GM18867 (cell line): ENCODE results near the gene FRMD4A.
"Not testable (repeated sequence)": the region's sequence is repeated elsewhere in the genome, so short reads cannot be mapped to it uniquely, and the experiment has no call there.

Source experiments
- ATAC-seq: cut with Tn5 transposase; IDR thresholded peaks from one replicate; pipeline ENCODE4 v1.9.1; 2021; ENCODE audit warnings: mild to moderate bottlenecking, moderate library complexity; ENCODE audit not compliant: unreplicated experiment

FRMD4A gene

GRCh38 chr10:14158575-14158974, 172.1 kb downstream of the FRMD4A start:
- ATAC-seq, result no peak

DNA sequence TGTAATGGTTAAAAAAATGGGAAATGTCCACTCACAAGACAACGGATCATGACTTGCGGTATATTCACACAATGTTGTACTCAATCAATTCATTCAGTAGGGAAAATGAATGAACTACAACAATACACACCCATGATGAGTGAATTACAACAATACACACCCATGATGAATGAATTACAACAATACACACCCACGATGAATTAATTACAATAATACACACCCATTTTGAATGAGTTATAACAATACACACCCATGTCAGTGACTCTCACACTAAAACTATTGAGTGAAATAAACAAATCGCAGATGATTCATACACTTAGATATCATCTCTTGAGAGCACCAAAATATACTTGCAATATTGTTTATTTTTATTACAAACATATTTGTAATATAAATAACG, 174.6 kb downstream of the FRMD4A start:
- ATAC-seq, result no peak

DNA sequence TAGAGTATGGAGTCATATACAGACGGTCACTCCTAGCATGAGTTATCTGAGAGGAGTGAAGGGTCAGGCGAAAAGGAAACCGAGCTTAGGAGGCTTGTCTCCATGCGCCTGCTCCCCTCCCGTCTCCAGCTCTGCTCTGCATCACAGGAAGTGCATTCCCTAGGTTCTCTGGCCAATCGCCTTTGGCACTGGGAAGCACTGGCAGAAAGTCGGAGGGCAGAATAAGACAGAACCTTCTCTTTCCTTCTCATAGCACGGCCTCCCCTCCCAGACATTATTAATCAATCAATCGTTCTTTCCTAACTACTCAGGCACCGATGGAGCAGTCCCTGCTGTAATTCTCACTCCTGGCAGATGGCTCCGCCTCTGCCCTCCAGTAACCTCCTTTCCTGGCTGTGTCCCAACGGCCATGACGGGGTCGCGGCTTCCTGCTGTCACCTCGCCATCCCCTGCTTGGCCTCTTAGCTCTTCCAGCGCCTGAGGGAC, 177.1 kb downstream of the FRMD4A start:
- ATAC-seq, result no peak

DNA sequence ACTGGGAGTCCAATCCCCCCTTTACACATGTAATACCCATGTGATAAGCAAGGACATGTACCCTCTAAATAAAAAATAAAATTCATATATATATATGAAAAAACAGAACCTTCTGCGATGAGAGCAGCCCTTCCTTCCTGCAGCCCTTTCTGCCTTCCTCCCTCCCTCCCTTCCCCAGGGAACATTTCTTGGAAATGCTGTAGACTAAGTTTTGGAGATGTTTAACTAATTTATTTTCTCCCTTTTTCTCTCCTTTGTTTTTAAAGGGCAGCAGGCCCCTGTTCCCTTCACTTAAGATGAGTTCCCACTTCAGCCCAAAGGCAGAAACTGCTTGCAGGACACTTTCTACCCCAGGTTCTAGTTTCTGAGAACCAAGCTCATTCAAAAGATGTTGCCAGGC, 179.2 kb downstream of the FRMD4A start:
- no peak for ATAC-seq

GRCh38 chr10:14150526-14150925, 180.2 kb downstream of the FRMD4A start:
- no peak for ATAC-seq

DNA sequence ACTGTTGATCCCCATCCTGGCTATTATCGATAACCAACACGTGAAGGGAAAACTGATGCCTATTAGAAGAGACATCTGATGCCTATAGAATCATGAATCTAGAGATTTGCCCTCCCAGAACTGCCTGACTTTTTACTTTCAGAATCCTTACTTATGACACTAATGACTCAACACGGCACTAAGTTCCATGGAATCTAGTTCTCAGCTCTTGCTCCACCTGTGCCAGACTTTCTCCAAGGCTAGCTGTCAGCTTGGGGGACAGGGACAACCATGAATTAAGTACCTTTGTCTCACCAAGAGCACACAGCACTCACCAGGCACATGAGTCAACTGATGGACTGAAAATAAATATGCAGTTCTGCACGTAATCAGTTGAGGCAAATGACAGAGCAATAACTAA, 184.2 kb downstream of the FRMD4A start:
- no peak for ATAC-seq

- no peak for ATAC-seq
Measured at GRCh38 chr10:14146025-14146424, 184.7 kb downstream of the FRMD4A start.

DNA sequence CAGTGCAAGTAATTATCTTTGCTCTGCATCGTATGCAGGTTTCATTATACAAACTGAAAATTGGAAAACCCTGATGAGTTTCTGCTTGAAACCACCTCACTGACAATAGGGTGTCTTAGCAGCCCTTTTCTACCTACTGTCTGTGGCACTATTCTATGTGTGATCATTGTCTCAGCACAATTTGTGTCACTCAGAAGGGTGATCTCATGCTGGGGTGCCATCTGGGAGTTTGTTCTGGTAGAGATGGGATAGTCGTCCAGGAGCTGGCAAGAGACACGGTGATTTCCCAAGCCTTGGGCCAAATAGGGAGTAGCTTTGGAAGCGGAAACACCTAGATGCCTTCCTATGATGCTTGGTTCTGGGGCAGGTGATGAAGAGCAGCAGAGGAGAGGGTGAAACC, 186.3 kb downstream of the FRMD4A start:
- no peak for ATAC-seq

DNA sequence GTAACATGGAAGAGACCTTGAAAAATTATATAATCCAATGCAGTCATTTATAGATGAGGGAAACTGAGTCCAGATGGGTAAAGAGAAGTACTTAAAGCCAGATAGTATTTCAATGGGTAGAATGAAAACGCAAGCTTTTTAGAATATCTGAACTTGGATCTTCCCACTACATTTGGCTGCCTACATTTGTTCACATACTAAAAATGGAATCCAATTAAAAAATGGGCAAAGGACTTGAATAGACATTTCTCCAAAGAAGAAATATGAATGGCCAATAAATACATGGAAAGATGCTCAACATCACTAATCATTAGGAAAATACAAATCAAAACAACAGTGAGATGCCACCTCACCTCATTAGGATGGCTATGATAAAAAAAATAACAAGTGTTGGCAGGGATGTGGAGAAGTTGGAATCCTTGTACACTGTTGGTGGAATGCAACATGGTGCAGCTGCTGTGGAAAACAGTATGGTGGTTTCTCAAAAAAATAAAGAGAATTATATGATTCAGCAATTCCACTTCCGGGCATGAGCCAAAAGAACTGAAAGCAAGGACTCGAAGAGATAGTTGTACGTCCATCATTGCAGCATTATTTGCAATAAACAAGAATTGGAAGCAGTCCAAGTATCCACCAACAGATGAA, 188.0 kb downstream of the FRMD4A start:
- ATAC-seq, result no peak

GRCh38 chr10:14141283-14141682, 189.4 kb downstream of the FRMD4A start:
- ATAC-seq, result no peak

- no peak for ATAC-seq
Measured at GRCh38 chr10:14137391-14137790, 193.3 kb downstream of the FRMD4A start.

DNA sequence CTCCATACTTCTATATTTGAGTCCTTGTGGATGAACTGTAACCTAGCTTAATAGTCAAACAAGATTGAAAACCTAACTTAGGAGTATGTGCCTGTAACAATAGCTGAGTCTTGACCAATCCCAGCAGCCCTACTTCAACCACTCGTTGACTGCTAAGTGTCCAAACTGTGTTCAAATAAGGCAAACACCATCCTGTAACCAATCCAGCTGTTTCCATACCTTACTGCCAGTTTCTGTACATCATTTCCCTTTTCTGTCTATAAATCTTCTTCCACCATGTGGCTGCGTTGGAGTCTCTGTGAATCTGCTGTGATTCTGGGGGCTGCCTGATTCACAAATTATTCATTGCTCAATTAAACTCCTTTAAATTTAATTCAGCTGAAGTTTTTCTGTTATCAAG, 195.5 kb downstream of the FRMD4A start:
- not testable (repeated sequence) for ATAC-seq

DNA sequence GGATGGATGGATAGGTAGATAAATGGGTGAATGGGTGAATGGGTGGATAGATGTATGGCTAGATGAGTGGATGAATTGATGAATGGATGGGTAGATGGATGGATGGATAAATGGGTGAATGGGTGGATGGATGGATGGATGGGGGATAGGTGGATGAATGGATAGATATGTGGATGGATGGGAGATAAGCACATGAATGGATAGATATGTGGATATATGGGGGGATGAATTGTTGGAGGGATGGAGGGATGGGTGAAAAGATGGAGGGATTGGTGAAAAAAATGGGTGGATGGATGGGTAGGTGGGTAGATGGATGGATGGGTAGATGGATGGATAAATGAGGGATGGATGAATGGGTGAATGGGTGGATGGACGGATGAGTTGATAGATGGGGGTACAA, 196.4 kb downstream of the FRMD4A start:
- no peak for ATAC-seq

DNA sequence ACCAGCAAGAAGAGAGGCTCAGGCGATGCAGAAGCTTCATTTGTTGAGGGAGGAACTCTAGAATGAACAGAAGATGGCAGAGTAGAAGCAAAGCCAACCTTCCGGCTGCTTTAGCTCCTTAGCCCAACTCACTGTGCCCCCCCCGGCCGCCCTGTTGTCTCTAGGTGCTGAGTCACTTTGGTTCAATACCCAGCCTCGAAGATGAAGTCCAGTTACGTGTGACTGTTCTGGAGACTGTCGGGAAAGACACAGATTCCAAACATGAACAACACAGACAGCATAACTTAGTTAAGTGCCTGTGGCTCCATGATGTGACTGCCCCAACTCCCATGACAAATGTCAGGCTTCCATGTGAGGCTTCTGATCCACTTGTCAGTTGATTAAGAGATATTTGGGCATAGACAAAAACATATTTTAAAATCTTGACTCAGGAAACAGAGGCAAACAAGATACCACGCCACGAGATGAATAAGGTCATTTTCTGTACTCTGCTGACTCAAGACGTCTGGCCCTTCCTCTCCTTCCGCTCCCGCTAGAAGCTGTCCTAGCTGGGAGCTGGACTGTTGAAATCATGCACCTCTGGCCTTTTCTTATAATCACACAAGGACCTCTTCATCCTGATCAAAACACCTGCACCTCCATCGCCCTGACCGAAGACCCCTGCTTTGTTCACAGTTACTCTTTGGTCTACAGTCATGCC, 199.3 kb downstream of the FRMD4A start:
- ATAC-seq, result no peak

DNA sequence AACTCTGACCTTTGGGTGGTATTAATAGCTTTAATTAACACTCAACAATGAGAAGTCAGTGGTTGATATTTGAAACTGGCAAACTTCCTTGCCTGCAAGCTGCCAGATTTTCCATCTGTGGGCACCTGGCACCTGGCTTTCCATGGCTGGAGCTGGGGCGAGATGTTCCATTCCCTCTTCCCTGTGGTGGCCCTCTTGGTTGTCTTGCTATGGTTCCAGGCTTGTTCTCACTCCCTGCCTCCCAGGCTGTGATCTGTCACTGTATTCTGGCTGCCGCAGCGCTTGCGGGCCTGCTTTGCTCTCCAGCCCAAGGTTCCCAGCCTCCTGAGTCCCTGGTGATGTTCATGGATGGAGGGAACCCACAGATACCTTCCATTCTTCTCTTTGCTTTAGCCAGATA, 201.0 kb downstream of the FRMD4A start:
- ATAC-seq, result no peak

GRCh38 chr10:14128519-14128918, 202.2 kb downstream of the FRMD4A start:
- no peak for ATAC-seq

DNA sequence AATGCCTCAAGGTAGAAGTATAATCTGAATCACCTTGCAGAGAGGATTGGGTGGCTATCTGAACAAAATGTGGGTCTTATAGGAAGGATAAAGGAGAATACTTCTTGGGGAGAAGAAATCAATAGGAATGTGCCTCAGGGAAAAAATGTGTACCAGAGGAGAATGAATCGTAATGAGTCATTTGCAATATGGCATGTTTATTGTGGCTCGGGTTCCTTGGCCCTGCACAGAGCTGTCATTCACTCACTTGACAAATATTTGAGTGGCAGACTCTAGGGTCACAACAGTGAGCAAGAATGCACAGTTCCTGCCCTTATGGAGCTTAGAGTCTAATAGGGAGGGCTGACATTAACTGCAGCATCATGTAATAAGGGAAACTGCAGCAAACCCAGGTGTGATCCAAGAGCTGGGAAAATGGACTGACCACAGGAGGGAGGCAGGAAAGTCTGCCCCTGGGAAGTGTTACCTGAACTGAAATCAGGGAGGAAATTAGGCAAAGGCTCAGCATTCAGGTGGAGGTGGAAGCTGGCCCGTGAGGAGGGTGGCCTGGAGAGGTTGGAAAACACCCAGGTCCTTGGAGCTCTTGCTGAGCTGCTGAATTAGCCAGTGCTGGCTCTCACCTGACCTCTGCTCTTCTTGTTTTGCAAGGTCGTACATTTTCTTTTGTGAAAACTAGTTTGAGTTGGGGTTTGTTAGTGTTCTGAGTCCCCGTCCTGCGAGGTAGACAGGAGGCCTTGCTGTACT, 203.9 kb downstream of the FRMD4A start:
- ATAC-seq, result no peak

GRCh38 chr10:14125564-14125963, 205.2 kb downstream of the FRMD4A start:
- no peak for ATAC-seq

GRCh38 chr10:14124941-14125340, 205.8 kb downstream of the FRMD4A start:
- no peak for ATAC-seq

GRCh38 chr10:14123139-14123538, 207.6 kb downstream of the FRMD4A start:
- no peak for ATAC-seq

- no peak for ATAC-seq
Measured at GRCh38 chr10:14120812-14121211, 209.9 kb downstream of the FRMD4A start.

- no peak for ATAC-seq
Measured at GRCh38 chr10:14118953-14119352, 211.8 kb downstream of the FRMD4A start.
